ENCODE results near the gene ADK. TPM values are rescaled to one million over a fixed set of nuclear protein-coding genes. Genes with fewer than 3 reads are reported as not detected.
A peak's percentile ranks its signal among the peaks of the same experiment; 100 is the strongest.

ADK gene
- total and polyA plus RNA-seq, 2 of the 13 experiments (the other 11 are each of a cell fraction or from before 2014, with no cell fraction given), result 48.6 to 79.1 TPM

- TF ChIP-seq HMGXB4 (CRISPR knock-in tag; IDR thresholded peaks at IDR 0.05; ENCODE audit: borderline replicate concordance in 1 of 2, low read depth in 1 of 2) (peak; percentile 44 to 75; a peak in 2 of 4 replicates), FOSL1 (CRISPR knock-in tag; IDR thresholded peaks at IDR 0.05; ENCODE audit: borderline replicate concordance) (no peak), MLXIP (CRISPR knock-in tag; IDR thresholded peaks at IDR 0.05; ENCODE audit: borderline replicate concordance) (peak; percentile 64), ZNF510 (CRISPR knock-in tag; IDR thresholded peaks at IDR 0.05; ENCODE audit: low read depth) (peak; percentile 84; the same call in 1 of the 2 replicates), ZNF878 (CRISPR knock-in tag; IDR thresholded peaks at IDR 0.05) (peak; percentile 80; the same call in 1 of the 2 replicates), KLF13 (CRISPR knock-in tag; IDR thresholded peaks at IDR 0.05) (no peak), EED (CRISPR knock-in tag; IDR thresholded peaks at IDR 0.05) (peak; percentile 83; the same call in 1 of the 2 replicates), FOSL2 (CRISPR knock-in tag; IDR thresholded peaks at IDR 0.05) (peak; percentile 68), TP53 (CRISPR knock-in tag; conservative IDR thresholded peaks at IDR 0.05) (peak; percentile 88), MAFF (IDR thresholded peaks at IDR 0.05; ENCODE audit: low read depth, low read length) (no peak), HOXD1 (CRISPR knock-in tag; IDR thresholded peaks at IDR 0.05) (peak; percentile 87), U2AF1 (optimal IDR thresholded peaks at IDR 0.05; ENCODE audit: low read depth, low read length) (peak; percentile 41), NFKBIZ (CRISPR knock-in tag; IDR thresholded peaks at IDR 0.05) (peak; percentile 64; the same call in 1 of the 2 replicates), TAF1 (CRISPR knock-in tag; IDR thresholded peaks at IDR 0.05) (peak; percentile 99), KLF16 (CRISPR knock-in tag; IDR thresholded peaks at IDR 0.05) (peak in 1 of 2 experiments; percentile 42; a peak in 2 of 4 replicates), ZNF20 (CRISPR knock-in tag; IDR thresholded peaks at IDR 0.05) (0 out of 2 replicates have a peak, but pooled peaks have one; percentile 84)
- TF ChIP-seq, protein P1, sequence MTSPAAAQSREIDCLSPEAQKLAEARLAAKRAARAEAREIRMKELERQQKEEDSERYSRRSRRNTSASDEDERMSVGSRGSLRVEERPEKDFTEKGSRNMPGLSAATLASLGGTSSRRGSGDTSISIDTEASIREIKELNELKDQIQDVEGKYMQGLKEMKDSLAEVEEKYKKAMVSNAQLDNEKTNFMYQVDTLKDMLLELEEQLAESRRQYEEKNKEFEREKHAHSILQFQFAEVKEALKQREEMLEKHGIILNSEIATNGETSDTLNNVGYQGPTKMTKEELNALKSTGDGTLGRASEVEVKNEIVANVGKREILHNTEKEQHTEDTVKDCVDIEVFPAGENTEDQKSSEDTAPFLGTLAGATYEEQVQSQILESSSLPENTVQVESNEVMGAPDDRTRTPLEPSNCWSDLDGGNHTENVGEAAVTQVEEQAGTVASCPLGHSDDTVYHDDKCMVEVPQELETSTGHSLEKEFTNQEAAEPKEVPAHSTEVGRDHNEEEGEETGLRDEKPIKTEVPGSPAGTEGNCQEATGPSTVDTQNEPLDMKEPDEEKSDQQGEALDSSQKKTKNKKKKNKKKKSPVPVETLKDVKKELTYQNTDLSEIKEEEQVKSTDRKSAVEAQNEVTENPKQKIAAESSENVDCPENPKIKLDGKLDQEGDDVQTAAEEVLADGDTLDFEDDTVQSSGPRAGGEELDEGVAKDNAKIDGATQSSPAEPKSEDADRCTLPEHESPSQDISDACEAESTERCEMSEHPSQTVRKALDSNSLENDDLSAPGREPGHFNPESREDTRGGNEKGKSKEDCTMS (CRISPR knock-in tag; conservative IDR thresholded peaks at IDR 0.05), result no peak
- TF ChIP-seq, protein P2, sequence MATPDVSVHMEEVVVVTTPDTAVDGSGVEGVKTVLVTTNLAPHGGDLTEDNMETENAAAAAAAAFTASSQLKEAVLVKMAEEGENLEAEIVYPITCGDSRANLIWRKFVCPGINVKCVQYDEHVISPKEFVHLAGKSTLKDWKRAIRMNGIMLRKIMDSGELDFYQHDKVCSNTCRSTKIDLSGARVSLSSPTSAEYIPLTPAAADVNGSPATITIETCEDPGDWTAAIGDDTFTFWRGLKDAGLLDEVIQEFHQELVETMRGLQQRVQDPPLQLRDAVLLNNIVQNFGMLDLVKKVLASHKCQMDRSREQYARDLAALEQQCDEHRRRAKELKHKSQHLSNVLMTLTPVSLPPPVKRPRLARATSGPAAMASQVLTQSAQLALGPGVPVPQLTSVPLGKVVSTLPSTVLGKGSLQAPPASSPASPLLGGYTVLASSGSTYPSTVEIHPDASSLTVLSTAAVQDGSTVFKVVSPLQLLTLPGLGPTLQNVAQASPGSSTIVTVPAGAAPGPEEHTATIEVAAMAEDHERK (CRISPR knock-in tag; IDR thresholded peaks at IDR 0.05; ENCODE audit: low read depth), result no peak
Observed at GRCh38 chr10:74176380-74177139, 25.5 kb downstream of the ADK start (continued).
